MM.1S (cell line): ENCODE data around the gene SLC12A4.

Experiments
- DNase-seq: peaks from one replicate; pipeline ENCODE4 v3.0.0-alpha.2; 2015
- H2AFZ ChIP-seq: fragments of 300-600 bp; sonication (generic); 2 replicates; pipeline ENCODE4 v1.6.0; 2016; ENCODE audit warnings: antibody characterized with exemption, low read length
- H3F3A ChIP-seq: fragments of 300-600 bp; sonication (generic); 2 replicates; pipeline ENCODE4 v1.6.1; 2016; ENCODE audit warnings: mild to moderate bottlenecking, antibody characterized with exemption, low read length, moderate library complexity, mixed read lengths; ENCODE audit not compliant: insufficient read depth
- H3K27ac ChIP-seq: fragments of 300-600 bp; sonication (generic); 2 replicates; pipeline ENCODE4 v1.5.1; 2016; ENCODE audit warnings: mild to moderate bottlenecking, low read length
- H3K27me3 ChIP-seq: fragments of 300-600 bp; sonication (generic); replicated peaks from 2 replicates; pipeline ENCODE4 v1.6.0; 2016; ENCODE audit warnings: low read length; ENCODE audit not compliant: insufficient read depth
- H3K36me3 ChIP-seq: fragments of 300-600 bp; sonication (generic); replicated peaks from 2 replicates; pipeline ENCODE4 v1.6.1; 2016; ENCODE audit warnings: mild to moderate bottlenecking, low read length, mixed read lengths; ENCODE audit not compliant: insufficient read depth
- H3K4me1 ChIP-seq: fragments of 300-600 bp; sonication (generic); 2 replicates; pipeline ENCODE4 v1.6.1; 2016; ENCODE audit warnings: low read length, mixed read lengths
- H3K4me2 ChIP-seq: fragments of 300-600 bp; sonication (generic); 2 replicates; pipeline ENCODE4 v1.6.0; 2016; ENCODE audit warnings: low read depth, low read length
- H3K4me3 ChIP-seq: fragments of 300-600 bp; sonication (generic); 2 replicates; pipeline ENCODE4 v1.5.1; 2016; ENCODE audit warnings: low read length, mixed read lengths
- H3K79me2 ChIP-seq: fragments of 300-600 bp; sonication (generic); 2 replicates; pipeline ENCODE4 v1.6.1; 2016; ENCODE audit warnings: mixed run types, low read length, mixed read lengths
- H3K9ac ChIP-seq: fragments of 300-600 bp; sonication (generic); 2 replicates; pipeline ENCODE4 v1.6.1; 2016; ENCODE audit warnings: low read length, mixed read lengths
- H3K9me2 ChIP-seq: fragments of 300-600 bp; sonication (generic); replicated peaks from 2 replicates; pipeline ENCODE4 v1.6.1; 2016; ENCODE audit warnings: mild to moderate bottlenecking, low read length, mixed read lengths; ENCODE audit not compliant: insufficient read depth
- H3K9me3 ChIP-seq: fragments of 300-600 bp; sonication (generic); replicated peaks from 2 replicates; pipeline ENCODE4 v1.6.1; 2016; ENCODE audit warnings: mild to moderate bottlenecking, low read length, mixed read lengths; ENCODE audit not compliant: insufficient read depth
- H4K20me1 ChIP-seq: fragments of 300-600 bp; sonication (generic); 2 replicates; pipeline ENCODE4 v1.6.1; 2016; ENCODE audit warnings: mild to moderate bottlenecking, low read length, moderate library complexity, mixed read lengths; ENCODE audit not compliant: insufficient read depth
- EZH2 ChIP-seq: fragments of 300-600 bp; sonication (generic); optimal IDR thresholded peaks from 2 replicates; pipeline ENCODE3; 2017; ENCODE audit warnings: low read depth, mild to moderate bottlenecking, antibody characterized with exemption, low read length, mixed read lengths
- EZH2phosphoT487 ChIP-seq: fragments of 300-600 bp; sonication (generic); IDR thresholded peaks from 2 replicates; pipeline ENCODE4 v1.6.1; 2018; ENCODE audit warnings: antibody characterized with exemption, low read length
- TF ChIP-seq, protein P1 (sequence below): fragments of 300-600 bp; sonication (generic); IDR thresholded peaks from 2 replicates; pipeline ENCODE4 v1.5.1; 2016; ENCODE audit warnings: antibody characterized with exemption, low read length, mixed read lengths

SLC12A4 gene

DNA sequence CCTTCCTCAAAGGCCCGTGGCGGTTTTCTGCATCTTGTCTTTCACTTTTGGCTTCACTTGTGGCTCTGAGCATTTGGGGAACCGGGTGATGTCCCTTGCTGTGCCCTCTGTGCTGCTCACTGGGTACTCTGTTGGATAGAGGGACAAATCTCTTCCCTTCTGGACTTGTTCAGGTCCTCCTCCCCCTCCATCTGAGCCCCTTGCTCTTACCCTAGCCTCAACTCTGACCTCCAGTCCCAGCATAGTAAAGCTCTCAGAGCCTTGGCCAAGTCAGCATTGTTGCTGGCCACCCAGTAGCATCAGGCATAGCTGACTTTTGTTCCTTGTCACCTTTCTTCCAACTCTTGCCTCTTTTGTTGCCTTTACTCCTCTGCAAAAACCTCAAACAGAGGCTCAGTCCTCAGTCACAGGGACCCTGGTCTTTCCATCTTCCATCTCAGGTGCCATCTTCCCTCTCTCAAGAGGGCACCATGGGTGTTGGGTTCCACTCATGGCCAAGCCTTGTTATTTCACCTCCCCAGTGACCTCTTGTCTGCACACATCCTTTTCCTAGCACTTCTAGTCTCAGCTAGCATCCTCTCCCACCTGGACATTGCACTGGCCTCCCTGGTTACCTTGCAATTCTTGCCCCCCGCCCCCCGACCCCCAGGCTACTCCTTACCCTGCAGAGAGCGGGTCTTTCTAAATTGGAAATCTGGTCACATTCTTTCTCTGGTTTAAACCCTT lies 31.4 kb downstream of the SLC12A4 start:
- H3K4me2 ChIP-seq, result peak overlapping the region; percentile 87
- no peaks in the 10 kb centered on the region for H3K9me2 ChIP-seq
- peak overlapping the region; percentile 49 for H2AFZ ChIP-seq
- no peaks in the 10 kb centered on the region for H4K20me1 ChIP-seq
- peaks cover 17% of the 10 kb centered on the region for H3F3A ChIP-seq
- no peaks in the 10 kb centered on the region; the same call in 1 of the 2 replicates for H3K36me3 ChIP-seq
- peak overlapping the region; percentile 99 for H3K4me3 ChIP-seq
- peak overlapping the region; percentile 89 for H3K9ac ChIP-seq
- DNase-seq, result peak; percentile 95
- H3K27ac ChIP-seq, result peak overlapping the region; percentile 82
- H3K4me1 ChIP-seq, result peaks cover 15% of the 10 kb centered on the region
- H3K27me3 ChIP-seq, result no peaks in the 10 kb centered on the region
- peaks cover 30% of the 10 kb centered on the region for H3K79me2 ChIP-seq
- TF ChIP-seq EZH2, result no peak
- TF ChIP-seq EZH2phosphoT487, result no peak
- TF ChIP-seq, protein P1, sequence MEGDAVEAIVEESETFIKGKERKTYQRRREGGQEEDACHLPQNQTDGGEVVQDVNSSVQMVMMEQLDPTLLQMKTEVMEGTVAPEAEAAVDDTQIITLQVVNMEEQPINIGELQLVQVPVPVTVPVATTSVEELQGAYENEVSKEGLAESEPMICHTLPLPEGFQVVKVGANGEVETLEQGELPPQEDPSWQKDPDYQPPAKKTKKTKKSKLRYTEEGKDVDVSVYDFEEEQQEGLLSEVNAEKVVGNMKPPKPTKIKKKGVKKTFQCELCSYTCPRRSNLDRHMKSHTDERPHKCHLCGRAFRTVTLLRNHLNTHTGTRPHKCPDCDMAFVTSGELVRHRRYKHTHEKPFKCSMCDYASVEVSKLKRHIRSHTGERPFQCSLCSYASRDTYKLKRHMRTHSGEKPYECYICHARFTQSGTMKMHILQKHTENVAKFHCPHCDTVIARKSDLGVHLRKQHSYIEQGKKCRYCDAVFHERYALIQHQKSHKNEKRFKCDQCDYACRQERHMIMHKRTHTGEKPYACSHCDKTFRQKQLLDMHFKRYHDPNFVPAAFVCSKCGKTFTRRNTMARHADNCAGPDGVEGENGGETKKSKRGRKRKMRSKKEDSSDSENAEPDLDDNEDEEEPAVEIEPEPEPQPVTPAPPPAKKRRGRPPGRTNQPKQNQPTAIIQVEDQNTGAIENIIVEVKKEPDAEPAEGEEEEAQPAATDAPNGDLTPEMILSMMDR, result no peak
- H3K9me3 ChIP-seq, result no peaks in the 10 kb centered on the region

DNA sequence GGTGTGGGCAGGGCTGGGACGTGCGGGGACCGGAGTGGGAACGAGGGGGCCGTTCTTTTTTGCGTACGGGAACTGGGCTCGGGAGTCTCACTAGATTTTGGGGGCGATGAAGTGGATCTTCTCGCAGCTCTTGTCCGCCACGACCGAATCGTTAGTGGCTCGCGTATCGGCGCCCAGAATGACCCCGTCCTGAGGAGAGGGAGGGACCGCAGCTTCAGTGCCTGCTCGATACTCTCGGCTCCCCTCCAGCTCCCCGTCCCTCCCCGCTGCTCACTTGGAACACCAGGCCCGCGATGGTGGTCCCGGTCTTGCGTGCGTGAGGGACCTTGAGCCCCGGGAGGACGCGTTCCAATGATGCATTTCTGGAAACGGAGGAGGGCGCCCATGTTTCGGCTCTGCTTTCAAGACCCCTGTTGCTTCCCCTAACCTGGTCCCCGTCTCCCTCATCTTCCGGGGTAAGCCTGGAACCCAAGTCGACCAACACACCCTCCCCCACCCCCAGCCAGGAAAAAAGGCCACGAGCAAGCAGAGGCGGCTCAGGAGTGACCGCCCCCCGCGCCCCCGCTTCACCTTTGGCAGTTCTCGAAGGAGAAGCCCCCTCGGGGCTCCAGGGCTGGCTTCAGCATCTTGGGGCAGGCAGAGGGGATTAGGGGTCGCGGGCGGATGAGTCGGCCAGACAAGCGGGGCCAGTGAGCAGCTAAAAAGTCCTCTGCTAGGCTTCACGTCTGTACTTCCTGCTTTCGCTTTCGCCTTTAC lies 32.1 kb downstream of the SLC12A4 start, which contains the start of gene PSMB10:
Gene PSMB10, minus strand, starts transcription at position 727 of the 756 bp plus-strand sequence. Its CDS starts 101 bp downstream, at position 626.
- Histone ChIP-seq H3K27ac (peak within 1 kb of the TSS; percentile 82), H3F3A (peaks cover 16% of the 10 kb centered on the region), H3K4me2 (peak within 1 kb of the TSS; percentile 87), H4K20me1 (no peaks in the 10 kb centered on the region), H3K4me3 (peak within 1 kb of the TSS; percentile 99), H3K4me1 (peaks cover 15% of the 10 kb centered on the region), H3K9me2 (no peaks in the 10 kb centered on the region), H3K36me3 (no peaks in the 10 kb centered on the region; the same call in 1 of the 2 replicates), H3K9ac (peak within 1 kb of the TSS; percentile 89), H3K79me2 (peaks cover 30% of the 10 kb centered on the region), H3K27me3 (no peaks in the 10 kb centered on the region), H3K9me3 (no peaks in the 10 kb centered on the region), H2AFZ (peak within 1 kb of the TSS; percentile 69)
- no peak for TF ChIP-seq EZH2phosphoT487
- TF ChIP-seq, protein P1, result no peak
- no peak for TF ChIP-seq EZH2
- DNase-seq, result no peak

DNA sequence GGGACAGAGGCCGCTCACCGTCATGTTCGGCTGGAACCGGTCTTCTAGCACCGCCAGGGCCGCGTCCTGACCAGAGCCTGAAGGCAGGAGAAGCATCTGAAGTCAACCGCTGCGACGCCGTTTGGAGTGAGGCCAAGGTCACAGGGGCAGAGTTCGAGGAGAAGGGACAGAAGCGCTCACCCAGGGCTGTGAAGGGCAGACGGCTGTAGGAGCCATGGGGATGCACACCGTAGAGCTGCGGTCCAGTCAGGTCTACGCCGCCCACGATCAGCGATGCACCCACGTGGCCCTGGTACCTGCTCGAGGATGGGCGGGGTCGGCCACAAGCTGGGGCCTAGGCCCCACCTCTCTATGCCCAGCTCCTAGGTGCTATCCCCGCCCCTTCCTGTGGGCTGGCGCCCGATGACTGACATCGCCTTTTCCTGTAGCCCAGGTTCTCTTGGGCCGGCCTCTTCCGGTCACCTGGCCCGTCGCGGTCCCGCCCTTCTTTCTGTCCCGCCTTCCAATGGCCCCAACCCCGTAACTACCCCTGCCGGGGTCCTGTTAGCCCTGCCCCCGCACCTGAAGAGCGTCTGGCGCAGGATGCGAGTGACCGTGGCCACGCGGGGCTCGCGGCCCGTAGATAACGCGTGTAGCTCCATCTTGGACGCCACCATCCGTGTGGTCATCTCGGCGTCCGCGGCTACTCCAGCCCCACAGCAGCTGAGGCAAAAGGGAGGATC lies 32.9 kb downstream of the SLC12A4 start:
- Histone ChIP-seq H4K20me1 (no peaks in the 10 kb centered on the region), H3K27ac (peak overlapping the region; percentile 82; the same call in 1 of the 2 replicates), H3K4me1 (peaks cover 15% of the 10 kb centered on the region), H3K9ac (peak overlapping the region; percentile 89), H3K36me3 (no peaks in the 10 kb centered on the region; the same call in 1 of the 2 replicates), H3K27me3 (no peaks in the 10 kb centered on the region), H3K9me3 (no peaks in the 10 kb centered on the region), H3F3A (peaks cover 16% of the 10 kb centered on the region), H3K79me2 (peaks cover 30% of the 10 kb centered on the region), H2AFZ (peak overlapping the region; percentile 69), H3K4me2 (peak overlapping the region; percentile 94), H3K9me2 (no peaks in the 10 kb centered on the region), H3K4me3 (peak overlapping the region; percentile 99)
- no peak for TF ChIP-seq EZH2
- TF ChIP-seq EZH2phosphoT487, result no peak
- DNase-seq, result peak; percentile 99
